AG08396 (cell line): Measurements from ENCODE around the gene IQGAP2.

Source experiments
- DNase-seq: peaks from one replicate; pipeline ENCODE4 v3.0.0; 2012; ENCODE audit warnings: low spot score, mixed read lengths

Gene IQGAP2

GRCh38 chr5:76746677-76747076, 343.6 kb downstream of the IQGAP2 start:
- no peak for DNase-seq

- no peak for DNase-seq
Measured at GRCh38 chr5:76747706-76748105, 344.6 kb downstream of the IQGAP2 start.

GRCh38 chr5:76751291-76751690, 348.2 kb downstream of the IQGAP2 start:
- DNase-seq = no peak

GRCh38 chr5:76754668-76755078, 351.6 kb downstream of the IQGAP2 start:
- DNase-seq = no peak

GRCh38 chr5:76755779-76756637, 352.9 kb downstream of the IQGAP2 start:
- no peak for DNase-seq

GRCh38 chr5:76757049-76757448, 354.0 kb downstream of the IQGAP2 start:
- DNase-seq = no peak
